KBM-7 (cell line): ENCODE data around the gene MMP28.
"Not testable (repeated sequence)": the region's sequence is repeated elsewhere in the genome, so short reads cannot be mapped to it uniquely, and the experiment has no call there.

Experiments
- DNase-seq: peaks from one replicate; pipeline ENCODE4 v3.0.0-alpha.2; 2015
- in situ Hi-C: fragments of 300-500 bp; cut with MboI; formaldehyde crosslinking; loops from 2 replicates; pipeline ENCODE4 v1.14.3; 2020; ENCODE audit warnings: low sequenced_read_pairs, low pct_unique_long_range_greater_than_20kb, mixed read lengths

The MMP28 gene

DNA sequence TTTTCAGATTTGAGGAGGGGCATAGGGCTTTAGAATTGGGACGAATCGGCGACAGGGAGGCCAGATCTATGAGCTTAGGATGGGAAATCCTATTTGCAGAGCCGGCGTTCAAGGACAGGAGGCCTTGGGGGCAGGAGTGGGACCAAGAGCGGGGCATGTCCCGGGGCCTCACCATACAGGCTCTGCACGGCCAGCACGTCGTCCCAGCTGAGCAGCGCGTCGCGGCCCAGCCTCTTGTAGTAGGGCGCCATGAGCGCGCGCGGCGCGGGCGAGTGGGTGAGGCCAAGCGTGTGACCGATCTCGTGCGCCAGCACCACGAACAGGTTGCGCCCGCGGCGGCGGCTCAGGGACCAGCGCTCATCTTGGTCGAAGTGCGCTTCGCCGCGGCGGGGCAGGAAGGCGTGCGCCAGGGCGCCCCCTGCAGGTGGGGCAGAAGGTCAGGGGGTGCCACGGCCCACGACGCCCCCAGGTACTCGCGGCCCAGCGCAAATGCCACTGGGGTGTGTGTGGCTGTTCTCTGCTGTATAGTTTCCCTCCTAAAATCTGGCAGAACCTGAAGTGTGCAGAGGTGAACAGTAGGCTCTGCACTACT is 25.4 kb downstream of the MMP28 start:
- in situ Hi-C loops: no loop called here
- no peak for DNase-seq

DNA sequence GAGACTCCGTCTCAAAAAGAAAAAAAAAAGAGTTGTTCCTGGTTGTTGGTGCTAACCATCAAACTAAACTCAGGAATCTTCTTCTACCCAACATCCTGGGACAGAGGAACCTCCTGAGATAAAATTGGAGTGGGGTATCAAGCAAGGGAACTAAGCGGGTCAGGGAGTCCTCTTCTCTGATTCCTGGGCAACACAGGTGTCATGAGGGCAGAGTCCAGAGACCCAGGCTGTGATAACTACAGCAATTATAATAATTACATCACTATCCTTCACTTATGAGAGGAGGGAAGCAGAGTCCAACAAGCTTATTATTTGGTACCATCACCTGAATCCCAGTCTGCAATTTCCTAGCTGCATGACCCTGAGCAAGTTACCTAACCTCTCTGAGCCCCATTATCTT is 26.6 kb downstream of the MMP28 start:
- in situ Hi-C loops: no loop called here
- DNase-seq: no peak

DNA sequence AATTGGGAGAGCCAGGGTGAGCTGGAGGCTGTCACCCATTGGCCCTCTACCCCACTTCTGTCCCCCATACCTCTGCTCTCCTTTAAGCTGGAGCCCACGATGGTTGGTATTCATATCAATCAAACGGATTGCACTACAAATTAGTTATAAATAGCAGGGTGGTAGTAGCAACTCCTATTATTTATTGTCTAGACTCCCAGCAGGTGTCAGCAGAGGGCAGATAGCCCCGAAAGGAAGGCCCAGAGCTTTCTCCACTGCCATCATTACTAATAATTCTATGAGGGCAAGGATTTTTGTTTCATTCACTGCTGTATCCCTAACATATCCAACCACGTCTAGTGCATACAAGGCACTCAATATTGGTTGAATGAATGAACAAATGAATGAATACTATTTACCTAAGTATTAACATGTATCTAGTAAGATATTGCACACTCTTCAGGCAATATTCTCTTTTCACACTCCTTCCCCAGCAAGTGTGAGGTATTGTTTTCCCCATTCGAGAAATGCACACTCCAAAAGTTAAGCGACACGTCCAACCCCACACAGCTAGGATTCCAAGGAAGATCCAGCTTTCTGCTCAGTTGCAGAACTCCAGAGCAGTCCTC is 28.4 kb downstream of the MMP28 start:
- in situ Hi-C loops: no loop called here
- peak; percentile 53 for DNase-seq

DNA sequence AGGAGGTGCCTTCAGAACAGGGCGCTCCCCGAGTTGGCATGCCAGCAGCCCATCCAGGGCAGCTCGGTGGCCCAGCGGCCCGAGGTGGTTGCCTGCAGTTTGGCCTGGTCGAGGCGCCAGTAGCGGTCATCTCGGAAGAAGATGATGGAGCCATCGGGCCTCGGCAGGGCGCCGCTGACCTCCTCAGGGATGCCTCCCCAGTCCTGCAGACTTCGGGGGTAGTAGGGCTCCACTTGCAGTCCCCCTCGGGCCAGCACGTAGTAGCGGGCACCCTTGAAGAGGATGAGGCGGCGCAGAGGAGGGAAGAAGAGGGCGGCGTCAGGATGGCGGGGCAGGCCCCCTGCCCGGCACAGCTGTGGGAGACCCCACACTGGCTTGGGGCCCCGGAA is 29.0 kb downstream of the MMP28 start:
- no peak for DNase-seq
- in situ Hi-C loops: no loop called here

DNA sequence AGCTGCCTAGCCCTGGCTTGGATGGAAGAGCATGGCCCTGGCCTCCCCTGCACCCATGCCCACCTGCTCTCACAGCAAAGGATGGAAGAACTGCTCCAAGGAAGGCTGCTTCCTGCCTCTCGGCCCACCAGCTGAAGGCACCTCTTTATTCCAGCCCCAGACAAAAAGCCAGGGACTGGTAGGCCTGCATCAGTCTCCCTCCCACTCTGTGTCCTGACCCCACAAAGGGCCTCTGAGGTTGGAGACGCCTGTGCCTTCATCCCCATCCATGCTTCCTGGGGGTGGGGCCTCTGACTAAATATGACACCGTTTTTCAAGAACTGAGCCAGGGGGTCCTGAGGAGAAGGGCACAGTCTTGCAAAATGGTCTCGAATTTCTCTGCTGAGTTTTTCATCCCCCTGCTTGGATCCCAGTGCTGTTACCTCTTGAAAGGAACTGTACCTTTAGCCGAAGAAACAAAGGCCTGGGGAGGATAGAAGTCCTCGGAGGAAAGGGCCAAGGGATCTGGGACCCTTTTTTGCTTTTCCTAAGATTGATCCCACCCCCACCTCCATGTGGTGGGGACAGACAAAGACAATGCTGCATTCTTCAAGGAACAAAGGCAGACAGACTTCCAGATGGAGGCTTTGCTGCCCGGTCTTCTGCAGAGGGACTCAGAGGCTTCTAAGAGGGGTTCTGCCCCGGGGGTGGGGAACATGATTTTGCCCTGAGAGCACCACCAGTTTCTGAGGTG is 29.5 kb downstream of the MMP28 start:
- in situ Hi-C loops: no loop called here
- no peak for DNase-seq

DNA sequence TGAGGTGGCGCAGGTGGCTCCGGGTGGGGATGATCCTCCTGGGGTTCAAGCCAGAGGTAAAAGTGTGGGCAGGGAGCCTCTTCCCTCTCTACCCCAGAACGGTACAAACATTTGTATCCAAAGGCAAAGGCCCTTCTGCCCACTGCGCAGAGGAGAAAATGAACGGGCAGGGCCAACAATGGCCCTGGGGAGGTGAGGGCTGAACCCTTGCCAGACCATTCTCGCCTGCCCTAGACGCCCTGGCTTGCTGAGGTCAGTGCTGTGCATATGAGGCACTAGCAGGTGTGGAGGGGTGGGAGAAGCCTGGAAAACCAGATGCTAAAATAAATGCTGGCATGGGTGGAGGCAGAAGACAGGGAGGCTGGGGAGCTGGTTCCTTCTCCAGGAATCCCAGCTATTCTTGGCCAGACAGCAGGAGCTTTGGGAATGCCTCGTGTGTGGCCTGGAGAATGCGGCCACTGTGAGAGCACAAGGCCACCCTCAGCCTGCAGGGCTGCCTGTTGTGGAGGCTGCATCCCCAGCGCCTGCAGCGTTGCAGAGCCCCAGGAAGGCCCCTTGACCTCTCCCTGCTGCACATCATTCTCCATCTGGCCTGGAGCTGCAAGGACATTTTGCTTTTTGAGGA is 30.2 kb downstream of the MMP28 start:
- no peak for DNase-seq
- in situ Hi-C loops: no loop called here

DNA sequence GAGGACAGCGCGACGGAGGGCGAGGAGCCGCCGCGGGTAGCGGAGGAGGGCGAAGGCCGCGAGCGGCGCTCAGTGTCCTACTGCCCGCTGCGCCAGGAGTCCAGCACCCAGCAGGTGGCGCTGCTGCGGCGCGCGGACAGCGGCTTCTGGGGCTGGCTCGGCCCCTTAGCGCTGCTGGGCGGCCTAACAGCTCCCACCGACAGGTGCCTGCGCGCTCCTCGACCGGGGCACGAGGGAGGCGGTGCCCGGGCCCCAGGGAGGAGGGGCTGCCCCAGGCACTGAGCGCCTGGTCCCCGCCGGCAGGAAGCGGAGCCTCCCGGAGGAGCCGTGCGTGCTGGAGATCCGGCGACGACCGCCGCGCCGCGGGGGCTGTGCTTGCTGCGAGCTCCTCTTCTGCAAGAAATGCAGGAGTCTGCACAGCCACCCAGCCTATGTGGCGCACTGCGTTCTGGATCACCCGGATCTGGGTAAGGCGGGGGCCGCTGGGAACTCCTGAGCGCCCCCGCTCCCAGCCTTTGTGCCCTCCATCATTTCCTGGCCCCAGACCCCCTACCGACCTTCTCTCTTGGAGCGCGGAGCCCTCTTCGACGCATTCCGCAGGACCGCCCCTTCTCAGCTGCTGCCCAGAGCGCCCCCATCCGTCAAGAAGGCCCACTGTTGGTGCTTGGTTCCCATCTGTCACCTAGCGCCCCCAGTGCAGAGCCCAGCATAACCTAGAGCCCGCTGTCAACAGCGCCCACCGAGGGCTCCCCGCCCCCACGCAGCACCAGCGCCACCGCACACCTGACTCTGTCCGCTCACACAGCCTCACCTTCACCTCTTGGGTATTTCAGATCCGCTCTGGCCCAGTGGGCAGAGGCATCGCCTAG is 31.1 kb downstream of the MMP28 start:
- DNase-seq: peak; percentile 95
- in situ Hi-C loops: no loop called here

DNA sequence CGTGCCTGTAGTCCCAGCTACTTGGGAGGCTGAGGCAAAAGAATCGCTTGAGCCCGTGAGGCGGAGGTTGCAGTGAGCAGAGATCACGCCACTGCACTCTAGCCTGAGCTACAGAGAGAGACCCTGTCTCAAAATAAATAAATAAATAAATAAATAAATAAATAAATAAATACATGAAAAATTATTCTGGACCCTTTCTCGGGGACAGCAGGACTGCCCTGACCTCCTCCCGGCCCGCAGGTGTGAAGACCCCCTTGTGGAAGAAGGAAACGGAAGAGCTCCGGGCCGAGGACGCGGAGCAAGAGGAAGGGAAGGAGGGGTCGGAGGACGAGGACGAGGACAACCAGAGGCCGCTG is 31.7 kb downstream of the MMP28 start:
- no peak for DNase-seq
- in situ Hi-C loops: no loop called here

DNA sequence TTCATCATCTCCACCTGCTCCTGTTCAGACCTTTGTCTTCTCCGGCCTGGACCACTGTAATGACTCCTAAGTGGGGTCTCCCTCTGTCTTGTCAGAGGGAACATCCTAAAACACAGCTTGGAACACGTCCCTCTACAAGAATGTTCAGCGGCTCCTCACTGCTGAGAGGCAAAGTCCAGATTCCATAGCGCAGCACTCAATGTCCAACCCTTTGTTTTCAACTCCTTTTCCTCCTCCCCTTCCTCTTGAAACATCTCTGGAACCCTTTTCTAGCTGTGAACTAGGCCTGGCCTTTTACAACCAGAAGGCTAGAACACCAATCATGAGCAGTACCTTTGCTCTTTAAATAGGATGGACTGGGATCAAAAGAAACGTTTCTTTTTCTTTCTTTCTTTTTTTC is 33.8 kb downstream of the MMP28 start:
- in situ Hi-C loops: no loop called here
- DNase-seq: no peak

DNA sequence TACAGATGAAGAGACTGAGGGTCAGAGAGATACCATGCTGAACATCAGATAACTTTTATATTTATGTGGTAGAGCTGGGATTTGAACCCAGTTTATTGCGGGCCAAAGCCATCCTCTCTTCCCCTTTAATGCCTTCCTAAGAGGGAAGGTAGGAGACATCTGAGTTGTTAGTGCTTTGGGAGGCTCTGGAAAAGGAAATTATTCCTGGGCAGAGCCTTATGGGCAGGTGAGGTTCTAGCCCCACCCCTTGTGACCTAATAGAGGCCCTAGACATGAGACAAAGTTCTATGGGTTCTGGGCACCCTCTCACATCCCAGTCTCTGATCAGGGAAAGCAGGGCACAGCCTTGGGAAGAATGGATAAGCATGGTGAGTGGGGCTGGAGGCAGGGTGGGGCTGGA is 34.9 kb downstream of the MMP28 start, which contains the start of gene C17orf50:
Gene C17orf50, plus strand, starts transcription at position 301 of the 400 bp plus-strand sequence. Its CDS starts 55 bp downstream, at position 356.
- in situ Hi-C loops: no loop called here
- DNase-seq: no peak

DNA sequence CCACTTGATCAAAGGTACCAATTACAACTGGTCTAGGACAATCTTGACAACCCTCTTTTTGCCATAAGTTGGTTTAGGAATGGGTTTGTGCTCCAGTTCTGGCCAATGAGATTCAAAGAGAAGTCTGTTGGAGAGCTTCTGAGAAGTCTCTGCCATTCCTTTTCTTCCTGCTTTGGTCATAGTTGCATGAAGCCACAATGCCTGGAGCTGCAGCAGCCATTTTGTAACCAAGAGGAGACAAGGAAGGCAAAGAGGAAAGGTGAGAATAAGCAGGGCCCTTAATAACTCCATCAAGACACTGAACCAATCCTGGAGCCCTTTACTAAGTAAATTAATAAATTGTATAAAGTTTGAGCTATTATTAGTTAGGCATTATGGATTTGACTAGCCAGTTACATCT is 38.2 kb downstream of the MMP28 start:
- DNase-seq: no peak
- in situ Hi-C loops: no loop called here

DNA sequence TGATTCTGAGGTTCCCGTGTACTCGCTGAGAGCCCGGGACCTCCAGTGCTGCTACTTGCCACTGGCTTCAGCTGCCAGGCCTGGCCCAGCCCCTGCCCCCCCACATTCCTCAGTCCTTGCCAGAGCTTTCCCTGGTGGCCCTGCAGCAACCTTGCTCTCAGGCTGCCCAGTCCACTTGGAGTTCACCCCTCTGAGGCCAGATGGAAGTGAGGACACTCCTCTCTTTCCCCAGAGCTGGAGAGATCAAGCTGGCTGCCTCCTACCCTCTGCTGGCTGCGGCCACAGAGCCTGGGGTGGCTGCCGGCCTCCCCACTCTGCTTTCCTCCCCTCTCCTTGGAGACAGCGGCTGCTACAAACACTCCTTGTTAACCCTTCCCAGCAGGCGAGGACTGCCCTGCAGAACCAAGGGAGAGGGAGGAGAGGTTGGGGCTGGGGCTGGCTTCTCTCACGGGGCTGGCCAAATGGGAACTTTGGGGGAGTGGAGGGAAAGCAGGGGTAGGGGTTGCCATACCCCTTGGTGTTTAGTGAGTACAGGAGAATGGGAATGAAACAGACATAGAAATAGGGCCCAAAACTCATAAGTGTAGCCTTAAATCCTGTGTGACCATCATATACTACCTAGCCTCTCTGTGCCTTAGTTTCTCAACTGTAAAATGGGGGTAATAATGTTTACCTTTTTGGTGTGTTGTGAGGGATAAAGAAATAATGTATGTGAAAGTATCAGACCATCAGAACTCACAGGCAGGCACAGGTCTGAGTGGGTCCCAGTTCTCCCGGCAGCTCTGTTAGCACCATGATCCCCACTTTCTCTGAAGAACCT is 42.3 kb downstream of the MMP28 start, which contains the start of gene GAS2L2:
Gene GAS2L2, minus strand, starts transcription at position 295 of the 820 bp plus-strand sequence. CDS start 389 bp downstream, outside the sequence.
- DNase-seq: no peak
- in situ Hi-C loops: no loop called here

DNA sequence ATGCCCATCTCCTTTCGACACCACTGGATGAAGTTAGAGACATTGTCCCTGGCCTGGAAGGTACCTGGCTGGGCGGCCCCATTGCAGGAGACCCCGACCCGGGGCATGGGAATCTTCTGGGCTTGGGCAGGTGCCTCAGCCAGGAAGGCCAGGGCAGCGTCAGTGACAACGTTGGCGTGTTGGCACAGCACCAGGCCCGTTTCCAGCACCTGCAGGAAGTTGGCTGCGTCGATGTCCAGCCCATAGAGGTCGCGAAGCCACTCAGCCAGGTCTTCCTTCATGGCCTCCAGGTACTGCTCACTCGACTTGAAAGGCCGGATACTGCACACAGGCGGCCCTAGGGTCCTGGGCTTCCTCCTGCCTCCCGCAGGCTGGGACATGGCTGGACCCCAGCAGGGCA is 43.0 kb downstream of the MMP28 start:
- DNase-seq: no peak
- in situ Hi-C loops: no loop called here

DNA sequence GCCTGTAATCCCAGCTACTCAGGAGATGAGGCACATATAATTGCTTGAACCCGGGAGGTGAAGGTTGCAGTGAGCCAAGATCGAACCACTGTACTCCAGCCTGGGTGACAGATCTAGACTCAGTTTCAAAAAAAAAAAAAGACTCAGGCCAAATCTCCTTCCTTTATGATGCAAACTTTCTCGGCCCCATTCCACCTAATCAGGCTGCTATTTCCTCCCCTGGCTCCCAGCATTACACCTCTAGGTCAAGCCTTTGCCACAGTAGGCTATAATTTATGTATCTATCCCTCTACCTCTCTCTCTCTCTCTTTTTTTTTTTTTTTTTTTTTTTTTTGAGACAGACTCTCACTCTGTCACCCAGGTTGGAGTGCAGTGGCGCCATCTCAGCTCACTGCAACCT is 43.9 kb downstream of the MMP28 start:
- in situ Hi-C loops, DNase-seq: not testable (repeated sequence)

DNA sequence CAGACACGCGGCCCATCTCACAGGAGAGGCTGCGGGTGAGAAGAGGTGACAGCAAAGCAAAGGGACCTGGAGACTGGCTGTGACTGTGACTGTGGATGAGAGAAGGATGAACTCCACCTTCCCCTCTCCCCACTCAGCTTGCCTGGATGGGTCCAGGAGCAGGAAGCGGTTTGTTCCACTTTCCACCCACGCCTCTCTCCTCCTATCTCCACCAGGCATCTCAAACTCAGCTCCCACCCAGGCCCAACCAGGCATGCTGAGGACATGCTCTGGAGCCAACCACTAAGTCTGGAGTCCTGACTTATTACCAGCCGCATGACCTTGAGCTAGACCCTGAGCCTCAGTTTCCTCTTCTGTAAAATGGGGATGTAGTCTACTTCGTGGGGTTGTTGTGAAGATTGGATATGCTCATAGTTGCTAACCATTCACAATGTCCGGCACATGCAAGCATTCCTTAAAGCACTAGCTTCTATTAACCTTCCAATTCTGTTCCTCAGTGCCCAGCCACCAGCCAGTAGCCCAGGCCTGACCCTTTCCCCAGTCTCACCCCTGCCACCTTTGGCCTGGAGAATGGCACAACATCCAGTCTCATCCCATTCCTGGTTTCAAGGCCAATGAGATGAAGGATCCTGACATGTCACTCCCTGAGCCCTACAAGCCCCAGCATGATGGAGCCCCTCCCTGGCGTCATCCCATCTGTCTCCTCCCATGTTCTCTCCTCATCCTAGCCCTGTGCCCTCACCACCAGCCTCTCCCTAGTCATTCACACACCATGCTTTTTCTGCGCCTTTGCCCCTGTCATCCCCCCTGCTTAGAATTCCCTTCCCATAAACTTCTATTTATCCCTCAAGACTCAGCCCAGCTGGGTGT is 44.7 kb downstream of the MMP28 start:
- peak; percentile 28 for DNase-seq
- in situ Hi-C loops: no loop called here

DNA sequence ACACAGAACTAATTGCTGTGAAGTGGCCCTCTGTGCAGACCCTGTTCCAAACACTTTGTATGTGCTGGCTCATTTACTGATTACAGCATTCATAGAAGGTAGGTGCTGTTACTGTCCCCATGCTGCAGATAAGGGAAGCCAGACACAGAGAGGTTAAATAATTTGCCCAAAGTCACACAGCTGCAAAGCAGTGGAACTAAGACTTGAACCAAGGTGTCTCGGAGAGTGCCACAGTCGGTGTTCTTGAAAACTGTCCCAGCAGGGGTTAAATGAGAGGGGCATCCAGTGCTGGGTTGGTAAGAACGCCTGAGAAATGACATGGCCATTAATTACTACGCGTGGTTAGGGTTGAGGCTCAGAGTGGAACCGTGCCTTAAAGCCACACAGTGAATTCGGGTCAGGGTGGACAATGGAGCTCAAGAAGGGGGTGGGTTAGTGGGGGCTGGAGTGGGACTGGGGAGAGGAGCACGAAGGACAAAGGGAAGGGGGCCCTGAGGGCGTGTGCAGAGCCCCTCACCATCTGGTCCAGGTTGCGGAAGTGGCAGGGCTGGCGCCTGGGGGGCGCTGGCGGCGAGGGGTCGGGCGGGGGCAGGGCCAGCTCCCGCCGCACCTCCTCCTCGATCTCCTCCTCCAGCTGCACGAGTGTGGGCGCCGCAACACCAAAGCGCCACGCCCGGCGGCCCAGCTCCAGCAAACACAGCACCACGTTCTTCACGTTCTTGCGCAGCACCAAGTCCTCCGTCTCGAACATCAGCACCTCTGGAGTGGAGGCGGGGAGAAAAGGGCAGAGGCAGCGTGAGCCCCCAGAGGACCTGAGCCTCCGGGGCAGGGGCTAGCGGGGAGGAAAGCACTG is 45.7 kb downstream of the MMP28 start:
- no peak for DNase-seq
- in situ Hi-C loops: loop anchor here (25.0 kb wide), 1 partner anchor 587 kb away; no protein-coding TSS in a partner anchor

DNA sequence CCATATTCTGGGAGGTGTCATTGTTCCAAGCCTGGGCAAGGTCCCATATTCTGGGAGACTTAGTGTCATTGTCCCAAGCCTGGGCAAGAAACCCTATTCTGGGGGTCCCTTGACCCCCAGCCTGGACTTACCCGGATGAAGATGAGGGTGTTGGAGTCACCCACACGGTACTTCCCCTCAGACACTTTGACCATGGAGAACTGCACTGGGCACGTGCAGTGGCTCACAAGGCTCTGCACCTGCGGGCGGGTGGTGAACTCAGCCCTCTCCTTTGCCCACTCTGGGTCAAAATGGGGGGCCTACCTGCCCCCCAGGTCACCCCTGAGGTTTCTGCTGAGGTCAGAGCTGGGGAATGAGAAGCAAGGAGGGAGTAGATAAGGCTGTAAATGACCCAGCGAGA is 46.5 kb downstream of the MMP28 start:
- in situ Hi-C loops: loop anchor here (25.0 kb wide), 1 partner anchor 587 kb away; no protein-coding TSS in a partner anchor

More for the DNA sequence above, 46.5 kb downstream of the MMP28 start:
- no peak for DNase-seq
